Measurements from ENCODE around the gene TMEM25. TPM values are rescaled to one million over a fixed set of nuclear protein-coding genes. Genes with fewer than 3 reads are reported as not detected.

TMEM25 gene
- total RNA-seq, 1 donor from 2014 or later, result 27.9 TPM

- DNase-seq (ENCODE audit: low spot score), result no peak
Measured at GRCh38 chr11:118581057-118581456, 50.1 kb downstream of the TMEM25 start.

Other genes with a start within 250 kb of the TMEM25 start
- gene CD3E, start 226.5 kb upstream of the TMEM25 start, total RNA-seq, result 8.0 TPM
- gene CD3D, start 188.5 kb upstream of the TMEM25 start, total RNA-seq, result 10.4 TPM
- 2.1 TPM for gene CD3G, start 186.8 kb upstream of the TMEM25 start, total RNA-seq
- 46.5 TPM for gene UBE4A, start 171.6 kb upstream of the TMEM25 start, total RNA-seq
- 174 TPM for gene ATP5MG, start 129.6 kb upstream of the TMEM25 start, total RNA-seq
- gene KMT2A, start 94.7 kb upstream of the TMEM25 start, total RNA-seq, result 106 TPM
- gene TTC36, start 3.7 kb upstream of the TMEM25 start, total RNA-seq, result 0.60 TPM
- 26.7 TPM for gene IFT46, start 34.7 kb downstream of the TMEM25 start, total RNA-seq
- 118 TPM for gene ARCN1, start 41.2 kb downstream of the TMEM25 start, total RNA-seq
- gene PHLDB1, start 76.4 kb downstream of the TMEM25 start, total RNA-seq, result 93.1 TPM
- 0.44 TPM for gene TREH, start 148.5 kb downstream of the TMEM25 start, total RNA-seq

Data from ureter (tissue), 1 donor.